LoVo (cell line): ENCODE results near the gene SEZ6L.

Experiments used
- DNase-seq: peaks from one replicate; pipeline ENCODE4 v3.0.0-alpha.2; 2016; ENCODE audit warnings: low spot score

The SEZ6L gene

GRCh38 chr22:26245001-26245400 lies 75.7 kb downstream of the SEZ6L start:
- no peak for DNase-seq

GRCh38 chr22:26246552-26246951 lies 77.3 kb downstream of the SEZ6L start:
- no peak for DNase-seq

- no peak for DNase-seq
Observed at GRCh38 chr22:26251869-26252268, 82.6 kb downstream of the SEZ6L start.

GRCh38 chr22:26259510-26259909 lies 90.2 kb downstream of the SEZ6L start:
- peak; percentile 8 for DNase-seq

GRCh38 chr22:26264162-26264561 lies 94.9 kb downstream of the SEZ6L start:
- DNase-seq = no peak

GRCh38 chr22:26265281-26265680 lies 96.0 kb downstream of the SEZ6L start:
- no peak for DNase-seq

GRCh38 chr22:26265909-26266308 lies 96.6 kb downstream of the SEZ6L start:
- DNase-seq = no peak

- DNase-seq = no peak
Observed at GRCh38 chr22:26267856-26268255, 98.6 kb downstream of the SEZ6L start.

- DNase-seq = no peak
Observed at GRCh38 chr22:26269572-26269971, 100.3 kb downstream of the SEZ6L start.

GRCh38 chr22:26271427-26271826 lies 102.2 kb downstream of the SEZ6L start:
- DNase-seq = no peak

GRCh38 chr22:26273011-26273675 lies 103.9 kb downstream of the SEZ6L start:
- no peak for DNase-seq

GRCh38 chr22:26276529-26277160 lies 107.4 kb downstream of the SEZ6L start:
- no peak for DNase-seq

GRCh38 chr22:26281941-26282340 lies 112.7 kb downstream of the SEZ6L start:
- no peak for DNase-seq

- no peak for DNase-seq
Observed at GRCh38 chr22:26283330-26283729, 114.1 kb downstream of the SEZ6L start.

- no peak for DNase-seq
Observed at GRCh38 chr22:26285632-26286031, 116.4 kb downstream of the SEZ6L start.

GRCh38 chr22:26286091-26286820 lies 117.0 kb downstream of the SEZ6L start:
- no peak for DNase-seq

GRCh38 chr22:26287382-26288225 lies 118.3 kb downstream of the SEZ6L start:
- DNase-seq = no peak

- no peak for DNase-seq
Observed at GRCh38 chr22:26289611-26290101, 120.4 kb downstream of the SEZ6L start.

GRCh38 chr22:26291940-26292666 lies 122.8 kb downstream of the SEZ6L start:
- no peak for DNase-seq

- no peak for DNase-seq
Observed at GRCh38 chr22:26292667-26292995, 123.4 kb downstream of the SEZ6L start.

- DNase-seq = no peak
Observed at GRCh38 chr22:26295563-26296126, 126.4 kb downstream of the SEZ6L start.
